DND-41 (cell line): ENCODE results near the gene RRAGB.

Source experiments
- CTCF ChIP-seq: IDR thresholded peaks from 2 replicates; pipeline ENCODE4 v1.5.1; 2012; ENCODE audit warnings: borderline replicate concordance, low read length, moderate library complexity, mild to moderate bottlenecking; ENCODE audit not compliant: poor library complexity, severe bottlenecking; ENCODE audit errors: extremely low read depth
- EZH2 ChIP-seq: IDR thresholded peaks from 3 replicates; pipeline ENCODE4 v1.6.1; 2012; ENCODE audit warnings: borderline replicate concordance, low read depth, mild to moderate bottlenecking, moderate library complexity, low read length, inconsistent platforms; ENCODE audit not compliant: severe bottlenecking

GRCh38 chrX:55731826-55732225 is 14.3 kb downstream of the RRAGB start:
- TF ChIP-seq CTCF, result no peak
- TF ChIP-seq EZH2, result no peak
